Activated CD8-positive, alpha-beta memory T cell treated with anti-CD3 and anti-CD28 coated beads for 48 hours (primary cell): Measurements from ENCODE around the gene SLC17A8.
"Not testable (repeated sequence)": the region's sequence is repeated elsewhere in the genome, so short reads cannot be mapped to it uniquely, and the experiment has no call there.

Source experiments
- DNase-seq, 3 experiments: peaks; one replicate each; pipeline ENCODE4 v3.0.0-alpha.2; 2020; ENCODE audit warnings: low read depth in 2 of 3, low spot score in 2 of 3

SLC17A8 gene

DNA sequence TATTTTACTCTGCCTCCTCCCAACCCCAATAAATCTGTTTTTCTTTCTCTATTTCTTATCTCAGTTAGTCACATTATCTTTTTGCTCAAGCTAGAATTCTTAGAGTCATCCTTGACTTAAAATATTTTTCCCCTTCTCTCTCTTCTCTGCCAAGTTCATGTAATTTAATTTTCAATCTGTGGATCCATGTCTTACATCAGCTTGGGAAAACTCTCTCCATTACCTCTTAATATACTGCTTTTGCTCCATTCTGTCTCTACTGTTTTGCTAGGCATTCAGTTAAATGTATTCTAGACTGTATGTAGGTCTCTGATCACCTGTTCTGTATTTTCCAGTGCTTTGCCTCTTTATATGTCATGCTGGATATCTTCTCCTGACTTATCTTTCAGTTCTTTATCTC, 65.8 kb downstream of the SLC17A8 start:
- DNase-seq: no peak

DNA sequence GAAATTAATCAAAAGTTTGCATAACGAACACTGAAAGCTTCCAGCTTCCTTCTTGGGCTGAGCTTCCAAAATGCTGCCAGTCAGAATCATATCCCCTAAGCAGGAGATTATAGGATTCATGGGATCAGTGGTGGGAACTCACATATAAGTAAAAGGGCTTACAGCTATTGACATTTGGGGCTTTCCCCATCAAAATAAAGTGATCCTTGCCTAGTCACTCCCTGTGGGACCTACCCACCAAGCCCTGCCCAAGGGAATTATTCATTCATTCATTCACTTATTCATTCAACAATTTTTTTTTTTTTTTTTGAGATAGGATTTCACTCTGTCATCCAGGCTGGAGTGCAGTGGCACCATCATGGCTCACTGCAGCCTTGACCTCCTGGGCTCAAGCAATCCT, 69.3 kb downstream of the SLC17A8 start:
- no peak for DNase-seq

DNA sequence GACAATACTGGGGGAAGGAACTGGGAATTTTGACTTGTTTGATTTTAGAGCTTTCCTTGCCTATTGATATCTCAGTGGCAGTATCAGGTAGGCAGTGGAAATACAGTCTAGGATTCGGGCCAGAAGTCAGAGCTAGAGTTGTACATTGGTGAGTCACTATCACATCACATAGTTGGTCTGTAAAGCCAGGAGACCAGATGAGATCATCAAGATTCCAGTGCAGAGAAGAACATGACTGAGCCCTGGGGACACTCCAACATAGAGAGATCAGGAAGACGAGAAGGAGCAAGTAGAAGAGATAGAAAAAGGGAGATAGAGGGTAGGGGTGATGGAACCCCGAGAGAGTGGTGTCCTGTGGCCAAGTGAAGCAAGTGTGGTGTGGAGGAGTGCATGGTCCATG, 70.2 kb downstream of the SLC17A8 start:
- DNase-seq: no peak

DNA sequence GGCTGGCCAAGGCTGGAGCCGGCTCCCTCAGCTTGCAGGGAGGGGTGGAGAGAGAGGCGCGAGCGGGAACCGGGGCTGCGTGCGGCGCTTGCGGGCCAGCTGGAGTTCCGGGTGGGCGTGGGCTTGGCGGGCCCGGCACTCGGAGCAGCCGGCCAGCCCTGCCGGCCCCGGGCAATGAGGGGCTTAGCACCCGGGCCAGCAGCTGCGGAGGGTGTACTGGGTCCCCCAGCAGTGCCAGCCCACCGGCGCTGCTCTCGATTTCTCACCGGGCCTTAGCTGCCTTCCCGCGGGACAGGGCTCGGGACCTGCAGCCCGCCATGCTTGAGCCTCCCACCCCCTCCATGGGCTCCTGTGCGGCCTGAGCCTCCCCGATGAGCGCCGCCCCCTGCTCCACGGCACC, 73.4 kb downstream of the SLC17A8 start:
- not testable (repeated sequence) for DNase-seq

DNA sequence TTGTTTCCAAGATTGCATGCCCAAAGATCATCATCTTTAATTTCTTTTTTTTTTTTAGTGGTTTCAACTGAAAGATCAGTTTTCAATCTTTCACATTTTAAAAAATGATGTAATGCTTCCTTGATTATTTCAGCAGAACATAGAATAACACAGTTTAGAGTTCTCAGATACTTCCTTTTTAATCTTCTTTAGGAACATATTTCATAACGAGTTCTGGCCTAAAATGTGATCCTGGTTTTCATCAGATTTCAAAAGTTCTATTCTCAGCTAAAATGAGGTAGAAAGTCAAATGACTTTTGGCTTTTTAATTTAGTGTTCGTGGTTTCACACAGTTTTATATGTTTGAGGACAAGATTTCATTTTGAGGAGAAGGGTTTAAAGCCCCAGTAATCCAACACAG, 76.8 kb downstream of the SLC17A8 start:
- DNase-seq: no peak

DNA sequence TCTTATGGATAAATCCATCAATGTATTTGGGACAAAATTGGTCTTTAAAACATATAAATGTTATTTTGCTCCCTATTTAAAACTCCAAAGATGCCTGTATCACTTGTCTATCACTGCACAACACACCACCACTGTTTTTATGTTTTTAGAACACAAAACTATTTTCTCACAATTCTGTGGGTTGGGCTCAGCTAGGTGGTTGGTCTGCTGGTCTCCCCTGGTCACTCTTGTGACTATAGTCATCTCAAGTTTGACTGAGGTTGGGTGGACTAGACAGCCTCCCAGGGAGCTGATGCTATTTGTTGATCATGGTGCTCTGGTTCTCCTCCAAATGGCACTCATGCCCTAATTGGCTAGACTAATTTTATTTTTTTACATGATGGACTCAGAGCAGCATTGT, 77.3 kb downstream of the SLC17A8 start:
- no peak for DNase-seq

DNA sequence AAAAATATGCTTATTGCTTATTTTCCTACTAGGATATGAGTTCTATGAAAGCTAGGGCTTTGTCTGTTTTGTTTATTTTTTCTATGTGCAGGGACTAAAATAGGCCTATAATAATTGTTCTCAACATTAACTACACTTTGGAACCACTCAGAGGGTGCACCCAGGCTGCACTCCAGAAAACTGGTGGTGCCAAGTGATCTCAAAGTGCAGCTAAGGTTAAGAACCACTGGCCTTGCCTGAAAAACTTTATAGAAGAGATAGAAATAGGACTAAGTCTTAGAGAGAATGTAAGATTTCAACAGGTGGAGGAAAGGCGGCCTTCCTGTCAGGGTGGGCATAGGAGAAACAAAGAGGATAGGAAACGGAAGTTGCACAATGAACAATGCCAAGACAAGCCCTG, 79.1 kb downstream of the SLC17A8 start:
- DNase-seq: no peak

DNA sequence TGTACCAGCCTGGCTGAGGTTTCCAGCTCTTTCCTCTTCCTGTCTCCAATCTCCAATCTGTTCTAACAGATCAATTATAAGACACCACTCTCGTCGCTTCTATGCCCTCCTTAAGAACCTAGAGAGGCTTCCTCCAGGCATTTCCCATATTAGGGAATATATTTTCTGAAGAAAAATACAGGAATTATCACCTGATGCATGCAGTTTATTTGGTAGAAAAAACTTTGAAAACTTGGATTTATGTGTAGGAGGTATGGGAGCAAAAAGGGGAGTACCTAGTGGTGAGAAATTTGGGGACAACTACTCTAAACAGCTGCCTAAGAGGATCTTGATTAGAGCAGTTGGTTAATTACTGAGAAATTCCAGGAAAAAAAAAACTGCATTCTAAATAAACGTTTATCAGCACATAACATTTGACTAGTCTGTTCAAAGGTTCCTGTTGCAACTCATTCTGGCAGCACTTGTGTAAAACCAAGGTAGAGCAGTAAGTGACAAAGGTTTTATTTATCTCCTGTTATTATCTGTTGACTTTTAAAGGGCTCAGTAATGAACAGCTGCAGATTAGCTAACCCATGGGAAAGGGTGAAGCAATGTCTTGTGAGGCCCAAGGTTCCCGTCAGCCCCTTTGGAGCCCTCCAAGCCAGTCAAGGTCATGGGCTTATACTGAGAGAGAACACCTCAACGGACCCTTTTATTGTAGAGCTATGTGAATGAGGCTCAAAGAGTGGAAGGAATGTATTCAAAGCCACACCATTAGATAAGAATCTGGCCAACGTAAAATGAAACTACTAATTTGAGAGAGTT, 80.4 kb downstream of the SLC17A8 start:
- DNase-seq: no peak

DNA sequence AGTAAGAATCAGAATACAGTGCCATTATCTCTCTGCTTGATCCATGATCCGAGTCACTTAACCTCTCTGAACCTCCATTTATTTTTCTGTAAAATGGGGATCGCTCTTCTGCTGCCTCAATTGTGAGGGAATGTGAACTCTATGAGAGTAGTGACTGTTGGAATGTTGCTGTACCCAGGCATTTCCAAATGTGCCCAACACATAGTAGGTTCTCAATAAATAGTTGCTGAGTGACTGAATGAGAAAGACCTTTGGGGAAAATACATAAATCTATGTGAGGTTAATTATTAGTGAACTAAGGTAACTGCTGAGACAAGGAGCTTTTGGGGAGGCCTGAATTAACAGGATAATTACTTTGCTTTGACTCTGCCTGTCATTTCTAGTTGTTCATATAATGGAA, 82.9 kb downstream of the SLC17A8 start:
- DNase-seq: no peak

DNA sequence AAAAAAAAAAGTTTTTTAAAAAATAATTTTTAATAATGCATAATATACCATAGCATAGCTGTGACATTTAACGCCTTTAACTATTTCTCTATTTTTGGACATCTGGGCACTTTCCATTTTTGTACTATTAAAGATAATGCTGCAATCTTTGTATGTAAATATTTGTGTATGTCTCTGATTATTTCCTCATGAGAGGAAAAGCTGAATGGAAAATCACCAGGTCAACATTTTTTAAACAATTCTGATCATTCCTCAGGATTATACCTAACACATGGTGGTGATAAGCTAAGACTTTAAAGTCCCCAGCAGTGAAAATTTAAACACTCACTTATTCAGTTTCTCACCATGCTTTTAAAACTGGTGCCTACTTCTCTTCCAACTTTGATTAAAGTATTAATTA, 85.5 kb downstream of the SLC17A8 start:
- DNase-seq: no peak

DNA sequence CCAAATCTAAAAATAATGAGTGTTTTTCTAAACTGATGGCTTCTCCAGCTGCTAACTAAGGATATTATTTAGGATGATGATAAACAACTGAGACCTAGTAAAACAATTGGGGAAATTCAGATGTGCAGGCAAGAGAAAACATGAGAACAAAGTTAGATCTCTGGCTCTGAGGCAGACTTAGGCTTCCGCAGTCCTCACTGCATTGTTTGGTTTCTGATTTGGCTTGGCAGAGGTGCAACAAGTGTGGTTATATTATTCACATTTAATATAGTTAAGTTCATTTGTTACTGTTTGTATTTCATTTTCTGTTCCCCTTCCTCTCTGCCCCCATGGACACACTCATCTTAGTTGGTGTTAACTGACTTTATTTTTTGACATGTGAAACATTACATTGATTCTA, 86.6 kb downstream of the SLC17A8 start:
- no peak for DNase-seq

DNA sequence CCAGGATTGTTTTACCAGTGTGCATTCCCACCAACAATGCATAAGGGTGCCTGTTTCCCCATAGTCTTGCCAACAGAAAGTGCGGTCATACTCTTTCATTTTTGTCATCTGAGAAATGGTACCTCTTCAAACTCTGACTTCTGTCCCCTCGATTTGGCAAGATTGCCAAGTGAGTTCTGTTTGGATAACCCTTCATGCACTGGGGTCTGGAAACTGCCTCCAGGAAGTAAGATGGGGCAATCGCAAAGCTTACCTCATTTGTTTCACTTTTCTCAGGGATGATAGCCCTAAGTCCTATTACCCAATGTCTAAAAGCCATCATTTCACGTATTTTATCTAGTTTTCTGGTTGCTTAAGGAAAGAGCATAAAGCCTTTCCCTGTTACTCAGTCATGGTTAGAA, 88.2 kb downstream of the SLC17A8 start:
- DNase-seq: no peak

DNA sequence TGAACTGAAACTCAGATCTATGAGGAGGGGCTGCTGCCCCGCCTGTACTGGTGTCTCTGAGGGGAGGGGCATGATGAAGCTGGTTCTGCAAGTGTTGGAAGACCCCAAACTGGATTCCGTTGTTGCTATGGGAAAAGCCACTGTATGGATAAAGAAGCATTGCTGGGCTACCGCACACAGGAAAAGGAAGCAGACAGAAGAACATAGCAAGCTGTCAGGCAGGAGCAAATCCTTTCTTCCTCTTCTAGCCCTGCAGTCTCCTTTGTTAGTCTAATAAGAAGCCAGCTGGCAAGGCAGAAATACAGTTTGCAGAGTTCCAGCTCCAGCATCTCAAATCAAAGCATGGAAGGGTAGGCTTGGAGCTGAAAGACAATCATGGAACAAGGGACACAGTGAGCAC, 90.5 kb downstream of the SLC17A8 start:
- no peak for DNase-seq

DNA sequence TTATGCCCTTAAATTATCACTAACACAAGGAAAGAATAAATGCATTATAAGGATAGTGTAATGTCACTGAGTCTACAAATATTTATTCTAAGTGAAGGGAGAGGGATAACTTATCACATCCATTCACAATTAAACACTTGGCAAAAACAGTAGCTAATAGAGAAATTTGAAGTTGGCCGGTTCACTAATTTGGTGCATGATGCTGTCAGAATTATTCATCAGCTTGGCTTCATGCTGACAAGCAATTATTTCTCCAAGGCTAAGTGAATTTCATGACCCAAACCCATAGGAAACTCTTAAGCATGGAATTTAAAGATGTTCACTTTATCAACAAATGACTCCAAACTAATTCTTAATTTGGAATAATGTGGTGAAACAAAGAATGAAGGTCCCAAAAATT, 91.8 kb downstream of the SLC17A8 start:
- DNase-seq: no peak

DNA sequence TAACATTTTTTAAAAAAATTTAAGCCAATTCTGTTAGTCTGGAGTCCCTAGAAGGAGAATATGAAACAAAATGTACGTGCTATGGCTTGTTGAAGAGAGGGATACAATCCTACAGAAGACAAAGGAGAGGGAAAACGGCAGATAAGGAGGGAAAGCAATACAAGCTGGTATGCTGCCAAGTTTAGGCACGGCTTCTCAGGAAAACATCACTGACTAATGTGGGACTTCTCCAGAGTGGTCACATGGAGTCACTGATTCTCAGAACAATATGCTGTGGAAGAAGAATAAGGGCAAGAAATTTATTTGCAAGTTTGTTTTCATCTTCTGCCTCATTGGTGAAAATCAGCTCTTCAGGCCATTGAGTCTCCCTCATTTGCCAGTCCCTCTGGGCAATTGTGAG, 93.9 kb downstream of the SLC17A8 start:
- DNase-seq: no peak

DNA sequence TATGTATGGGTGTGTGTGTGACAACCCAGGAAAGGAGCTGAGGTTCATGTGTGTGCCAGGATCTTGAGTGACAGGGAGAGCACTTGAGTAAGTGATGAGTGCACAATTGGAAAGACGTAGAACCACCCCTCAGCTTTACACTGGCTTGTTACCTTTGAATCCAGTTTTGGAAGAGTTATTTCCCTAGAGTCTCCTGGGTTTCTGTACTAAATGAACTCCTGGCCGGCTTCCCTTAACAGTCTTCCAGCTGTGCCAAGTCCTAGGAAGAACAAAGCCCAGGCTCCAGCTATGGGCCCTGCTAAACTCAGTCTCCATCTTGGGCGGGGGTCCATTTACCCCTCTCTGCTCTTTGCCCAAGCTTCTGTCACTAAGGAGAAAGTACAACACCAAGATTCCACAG, 97.1 kb downstream of the SLC17A8 start:
- DNase-seq: no peak

DNA sequence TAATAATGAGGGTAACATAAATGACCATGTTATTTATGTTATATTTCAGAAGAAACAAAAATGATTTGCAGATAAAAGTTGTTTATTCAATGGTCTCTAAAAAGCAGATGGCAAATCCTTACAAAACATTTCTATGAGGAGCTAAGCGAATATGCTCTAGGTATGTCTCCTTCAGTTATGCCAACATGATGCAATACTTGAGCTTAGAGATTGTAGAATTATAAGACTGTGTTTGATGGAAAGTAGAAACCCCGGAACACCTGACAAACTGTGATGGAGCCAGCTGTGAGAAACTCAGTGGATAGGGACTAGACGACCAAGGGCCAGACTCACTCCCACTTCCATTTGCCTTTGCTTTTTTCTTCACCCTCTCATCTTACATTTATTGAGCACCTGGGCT, 99.0 kb downstream of the SLC17A8 start:
- DNase-seq: no peak

DNA sequence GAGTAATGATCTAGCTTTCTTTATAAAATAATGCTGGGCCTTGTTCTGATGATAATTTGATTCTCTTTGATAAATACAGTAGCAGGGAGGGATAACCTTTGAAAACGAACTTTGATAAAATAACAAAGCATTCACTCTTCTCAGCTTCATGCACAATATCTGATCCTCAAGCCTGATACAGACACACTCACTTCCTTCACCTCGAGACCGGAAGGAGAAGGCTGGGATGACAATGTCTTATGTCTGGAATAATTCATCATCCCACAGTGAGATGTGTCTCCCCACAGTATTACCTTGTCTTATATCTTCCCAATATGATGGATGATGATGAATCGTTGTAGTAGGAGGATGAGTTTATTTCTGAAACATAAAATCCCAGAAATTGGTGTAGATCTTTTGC, 101.3 kb downstream of the SLC17A8 start:
- no peak for DNase-seq

DNA sequence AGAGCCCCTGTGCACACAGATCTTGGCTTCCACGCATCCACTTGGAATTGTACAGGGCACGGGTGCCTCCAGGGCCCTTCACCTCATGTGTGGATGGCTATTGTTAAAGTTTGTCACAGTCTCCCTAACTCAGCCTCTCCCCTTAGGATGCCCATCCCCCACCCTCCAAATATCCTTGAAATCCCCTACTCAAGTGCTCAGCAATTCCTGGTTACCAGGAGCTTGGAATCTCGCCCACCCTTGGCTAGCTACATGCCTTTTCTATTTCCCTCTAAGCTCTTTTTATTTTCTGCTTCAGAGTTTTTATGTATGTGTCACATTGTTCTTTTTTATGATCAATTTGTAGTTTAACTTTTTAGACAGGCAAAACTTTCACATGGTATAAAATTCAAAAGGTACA, 103.8 kb downstream of the SLC17A8 start:
- no peak for DNase-seq

DNA sequence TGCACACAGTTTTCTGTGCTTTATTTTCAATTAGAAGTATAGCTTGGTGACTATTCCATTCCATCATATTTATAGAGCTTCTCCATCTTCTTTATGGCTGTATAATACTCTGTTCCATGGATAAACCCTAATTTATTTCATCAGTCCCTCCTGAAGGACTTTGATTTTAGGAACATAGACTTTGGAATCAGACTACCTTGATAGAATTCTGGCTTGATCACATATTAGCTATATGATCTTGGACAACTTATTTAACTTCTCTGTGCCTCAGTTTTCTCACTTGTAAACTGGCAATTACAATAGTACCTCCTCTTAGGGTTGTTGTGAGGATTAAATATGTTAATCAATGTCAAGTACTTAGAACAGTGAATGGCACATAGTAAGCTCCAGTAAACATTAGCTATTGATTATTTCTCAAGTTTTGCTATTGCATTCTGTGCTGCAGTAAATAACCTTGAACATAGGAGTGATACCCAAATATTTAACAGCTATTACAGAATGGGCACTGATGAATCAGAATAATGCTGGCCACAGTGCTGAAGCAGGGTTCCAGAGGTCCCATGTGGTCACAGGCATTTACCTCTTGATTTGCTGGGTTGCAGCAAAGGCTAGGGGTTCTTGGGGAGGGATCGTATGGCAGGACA, 104.6 kb downstream of the SLC17A8 start:
- DNase-seq: no peak

DNA sequence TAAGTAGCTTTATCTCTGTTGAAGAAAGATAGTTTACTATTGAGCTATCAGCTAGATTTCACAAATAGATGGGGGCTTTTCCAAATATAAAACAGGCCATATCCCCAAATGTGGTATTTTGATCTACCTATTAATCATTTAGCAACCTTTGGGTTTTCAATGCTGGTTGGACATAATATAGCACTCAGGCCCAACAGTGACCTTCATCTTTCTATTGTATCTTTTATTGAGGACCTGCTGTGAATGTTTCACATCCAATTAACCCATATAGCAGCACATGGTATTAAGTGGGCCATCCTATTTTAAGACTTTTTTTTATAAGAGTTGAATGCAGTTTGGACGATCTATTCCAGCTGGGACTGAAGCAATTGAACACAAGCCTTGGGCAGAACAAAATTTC, 106.8 kb downstream of the SLC17A8 start:
- DNase-seq: no peak

DNA sequence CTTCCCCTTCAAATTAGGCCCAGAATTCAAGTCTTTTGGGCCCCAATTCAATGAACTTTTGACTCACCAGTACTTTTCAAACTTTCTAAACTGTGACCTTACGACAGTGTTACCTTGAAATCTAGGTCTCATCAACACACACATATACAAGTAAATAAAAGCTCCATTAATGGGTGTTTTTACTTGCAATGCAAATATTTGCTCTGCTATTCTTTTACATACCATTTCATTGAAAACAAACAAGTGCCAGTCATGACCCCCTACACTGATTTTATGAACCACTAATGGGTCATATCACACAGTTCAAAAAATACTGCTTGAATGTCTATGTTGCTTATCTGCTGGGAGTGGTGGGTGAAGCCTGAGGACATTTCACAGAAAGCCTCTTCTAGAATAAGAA, 107.7 kb downstream of the SLC17A8 start:
- no peak for DNase-seq

DNA sequence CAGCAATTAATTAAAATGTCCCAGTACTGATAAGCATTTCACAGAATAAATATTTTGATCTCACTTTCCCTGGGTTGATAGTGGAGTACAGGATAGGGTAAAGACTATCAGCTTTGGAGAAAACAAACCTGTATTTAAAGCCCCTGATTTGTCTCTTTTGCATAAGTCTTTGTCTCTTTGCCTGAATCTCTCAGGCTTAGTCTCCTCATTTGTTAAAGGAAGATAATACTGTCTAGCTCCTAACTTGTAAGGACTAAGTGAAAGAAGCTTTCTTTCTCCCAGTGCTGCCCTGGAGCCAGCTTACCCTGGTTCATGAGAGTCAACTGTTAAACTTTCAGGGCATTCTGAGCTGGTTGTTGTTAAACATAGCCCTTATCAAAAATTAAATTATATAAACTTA, 111.3 kb downstream of the SLC17A8 start:
- no peak for DNase-seq
